A549 (cell line): Measurements from ENCODE around the gene CAMKK2. TPM values are rescaled to one million over a fixed set of nuclear protein-coding genes. Genes with fewer than 3 reads are reported as not detected.
"Not testable (repeated sequence)": the region's sequence is repeated elsewhere in the genome, so short reads cannot be mapped to it uniquely, and the experiment has no call there.

Experiments
- ATAC-seq, 2 experiments: fragments of 200-7000 bp in 1 of 2; fragments of >200 bp in 1 of 2; cut with Nextera tagmentation in 1 of 2; cut with Tn5 transposase in 1 of 2; 3 replicates each; pipeline versions ENCODE4 v1.8.0 to v1.9.1; 2018 to 2020; ENCODE audit warnings: mild to moderate bottlenecking in 1 of 2, moderate library complexity in 1 of 2
- CTCF ChIA-PET: fragments of 300-600 bp; sonication (Branson Sonifier 250); formaldehyde crosslinking; extraction: SDS; loops from one replicate; lab custom pipeline; 2021; ENCODE audit warnings: antibody characterized with exemption, inconsistent platforms; lab: Yijun Ruan, JAX
- POLR2A ChIA-PET: fragments of 350-600 bp; formaldehyde crosslinking; extraction: SDS; loops from one replicate; lab custom pipeline; 2021; ENCODE audit warnings: antibody characterized with exemption, inconsistent platforms; lab: Yijun Ruan, JAX
- DNase-seq, 2 experiments: peaks; one replicate each; pipeline versions ENCODE4 v3.0.0 to v3.0.0-alpha.2; 2011 to 2016; ENCODE audit warnings: low read depth in 1 of 2, low spot score in 1 of 2
- FAIRE-seq: peaks from 2 replicates; lab custom pipeline; 2011; peaks lifted over from hg19 to GRCh38; lab: Jason Lieb, UNC
- H3K27ac ChIP-seq, 2 experiments: fragments of >200 bp; sonication (Bioruptor Twin); formaldehyde crosslinking; 3 replicates each; pipeline ENCODE4 v1.5.1; 2016 to 2017
- H3K4me1 ChIP-seq: fragments of >200 bp; sonication (Bioruptor Twin); formaldehyde crosslinking; 3 replicates; pipeline ENCODE4 v1.6.1; 2016
- H3K4me2 ChIP-seq: fragments of >200 bp; sonication (Bioruptor Twin); formaldehyde crosslinking; 3 replicates; pipeline ENCODE4 v1.6.1; 2016
- H3K4me3 ChIP-seq: fragments of >200 bp; sonication (Bioruptor Twin); formaldehyde crosslinking; 3 replicates; pipeline ENCODE4 v1.5.1; 2016
- H3K9me3 ChIP-seq: fragments of >200 bp; sonication (Bioruptor Twin); formaldehyde crosslinking; 3 replicates; pipeline ENCODE4 v1.6.1; 2016
- CBX2 ChIP-seq: fragments of 200-600 bp; sonication (generic); IDR thresholded peaks from 2 replicates; pipeline ENCODE4 v1.6.1; 2016; ENCODE audit warnings: low read depth, mild to moderate bottlenecking, borderline replicate concordance
- CEBPB ChIP-seq, 2 experiments: fragments of >200 bp in 1 of 2; sonication (Bioruptor Twin) in 1 of 2; formaldehyde crosslinking in 1 of 2; IDR thresholded peaks; 2 replicates each; pipeline ENCODE4 v1.6.1; 2012 to 2016
- CTCF ChIP-seq: fragments of >200 bp; sonication (Bioruptor Twin); formaldehyde crosslinking; IDR thresholded peaks from 3 replicates; pipeline ENCODE4 v1.5.1; 2016
- E2F6 ChIP-seq: IDR thresholded peaks from 2 replicates; pipeline ENCODE4 v1.6.1; 2012; ENCODE audit warnings: low read depth, borderline replicate concordance
- ESRRA ChIP-seq: fragments of 150-350 bp; IDR thresholded peaks from 2 replicates; pipeline ENCODE4 v1.6.1; 2014; ENCODE audit warnings: mild to moderate bottlenecking, low read length, borderline replicate concordance
- FOSB ChIP-seq: fragments of 250-450 bp; sonication (Bioruptor Pico); IDR thresholded peaks from 2 replicates; pipeline ENCODE4 v1.5.0; 2020; ENCODE audit warnings: mild to moderate bottlenecking, moderate library complexity
- GATA3 ChIP-seq: IDR thresholded peaks from 2 replicates; pipeline ENCODE4 v1.6.1; 2012; ENCODE audit warnings: borderline replicate concordance
- HES2 ChIP-seq: fragments of >200 bp; sonication (Bioruptor Twin); formaldehyde crosslinking; IDR thresholded peaks from 2 replicates; pipeline ENCODE4 v1.6.1; 2016
- HEYL ChIP-seq: fragments of 250-450 bp; sonication (Bioruptor Pico); IDR thresholded peaks from 2 replicates; pipeline ENCODE4 v1.8.0; 2021; ENCODE audit warnings: mild to moderate bottlenecking, moderate library complexity
- MAFK ChIP-seq: fragments of 450-650 bp; IDR thresholded peaks from 2 replicates; pipeline ENCODE4 v1.6.1; 2014; ENCODE audit not compliant: partially characterized antibody
- MYC ChIP-seq: IDR thresholded peaks from 2 replicates; pipeline ENCODE4 v1.6.1; 2012; ENCODE audit warnings: mild to moderate bottlenecking, inconsistent platforms, low read length, improper control_type of control experiment, borderline replicate concordance
- NR3C1 ChIP-seq: fragments of >200 bp; sonication (Bioruptor Twin); formaldehyde crosslinking; IDR thresholded peaks from 3 replicates; pipeline ENCODE4 v1.6.1; 2017
- PHF8 ChIP-seq: fragments of 200-600 bp; sonication (generic); IDR thresholded peaks from 2 replicates; pipeline ENCODE4 v1.6.1; 2016; ENCODE audit warnings: low read depth, mild to moderate bottlenecking, antibody characterized with exemption, moderate library complexity, borderline replicate concordance
- RAD21 ChIP-seq, 2 experiments: fragments of >200 bp in 1 of 2; sonication (Bioruptor Twin) in 1 of 2; formaldehyde crosslinking in 1 of 2; IDR thresholded peaks in 1 of 2; conservative IDR thresholded peaks in 1 of 2; 2 replicates in 1 of 2; 3 replicates in 1 of 2; pipeline ENCODE4 v1.6.1; 2012 to 2018; ENCODE audit warnings: inconsistent platforms in 1 of 2
- REST ChIP-seq: fragments of 200-600 bp; sonication (generic); IDR thresholded peaks from 2 replicates; pipeline ENCODE4 v1.6.1; 2016; ENCODE audit warnings: antibody characterized with exemption, mild to moderate bottlenecking, moderate library complexity
- TFCP2L1 ChIP-seq: fragments of 250-450 bp; sonication (Bioruptor Pico); IDR thresholded peaks from 2 replicates; pipeline ENCODE4 v1.5.0; 2021; ENCODE audit warnings: mild to moderate bottlenecking
- ZC3H11A ChIP-seq: fragments of 450-650 bp; IDR thresholded peaks from 2 replicates; pipeline ENCODE4 v1.6.1; 2014; ENCODE audit warnings: antibody characterized with exemption, mild to moderate bottlenecking
- ZFP36 ChIP-seq: fragments of 450-650 bp; IDR thresholded peaks from 2 replicates; pipeline ENCODE4 v1.6.1; 2014; ENCODE audit warnings: borderline replicate concordance; ENCODE audit not compliant: partially characterized antibody
- ZNF302 ChIP-seq: fragments of 250-450 bp; sonication (Bioruptor Pico); IDR thresholded peaks from 2 replicates; pipeline ENCODE4 v1.9.0; 2021; ENCODE audit warnings: inconsistent platforms, mild to moderate bottlenecking, moderate library complexity
- ZSCAN20 ChIP-seq: fragments of 250-450 bp; sonication (Bioruptor Pico); IDR thresholded peaks from 2 replicates; pipeline ENCODE4 v1.8.0; 2022; ENCODE audit warnings: mild to moderate bottlenecking, moderate library complexity
- WGBS: methylation state at CpG from one replicate; pipeline ENCODE4 v1.1.6; 2017; ENCODE audit errors: missing lambda C conversion rate; 5-methylcytosine and 5-hydroxymethylcytosine counted together
- polyA plus RNA-seq, 4 experiments: library from polyadenylated mRNA; depleted of rRNA in 3 of 4; stranded (reverse); fragments of >200 nt; fragmentation: RNase III in 1 of 4; extraction: RNeasy Plus Mini Kit Qiagen cat#74134 plus additional on column Dnase treatment in 1 of 4; gene quantifications; 2 replicates in 3 of 4; 3 replicates in 1 of 4; pipeline ENCODE4 v1.2.3, GENCODE V29; 2011 to 2017

Gene CAMKK2
- polyA plus RNA-seq, 2 of the 4 experiments (the other 2 are of a cell fraction), result 15.3 to 24.8 TPM

GRCh38 chr12:121209624-121210572 lies 86.6 kb downstream of the CAMKK2 start, which contains the start of gene P2RX4 (continued):
- peak; percentile 99 for TF ChIP-seq PHF8
- no peak for TF ChIP-seq E2F6
- TF ChIP-seq HEYL (CRISPR knock-in tag), result no peak
- TF ChIP-seq ZSCAN20 (CRISPR knock-in tag), result no peak
- no peak for TF ChIP-seq ZFP36
- TF ChIP-seq ZC3H11A, result no peak
- no peak for TF ChIP-seq CBX2
- TF ChIP-seq MYC, result 0 out of 2 replicates have a peak, but pooled peaks have one; percentile 38

GRCh38 chr12:121209221-121209620 lies 87.3 kb downstream of the CAMKK2 start:
- WGBS, result 91% methylated on average over 15 of the region's 15 CpGs

GRCh38 chr12:121208571-121208970 lies 87.9 kb downstream of the CAMKK2 start:
- CTCF ChIA-PET, result interaction anchor here (1.0 to 1.3 kb wide), 3 partner anchors 22 to 147 kb away, joined by 3 to 4 read pairs (median 3); no protein-coding TSS in a partner anchor
- DNase-seq, FAIRE-seq, H3K9me3 ChIP-seq, H3K27ac ChIP-seq, POLR2A ChIA-PET, ATAC-seq, H3K4me1 ChIP-seq, H3K4me2 ChIP-seq, H3K4me3 ChIP-seq: not testable (repeated sequence)
- WGBS, result 94% methylated on average over 10 of the region's 10 CpGs

More at GRCh38 chr12:121209221-121209620, 87.3 kb downstream of the CAMKK2 start:
- peak overlapping the region; percentile 95 for H3K4me2 ChIP-seq
- CTCF ChIA-PET, result interaction anchor here (1.0 to 1.3 kb wide), 2 partner anchors 22 to 28 kb away, joined by 3 to 4 read pairs; no protein-coding TSS in a partner anchor
- no peak for ATAC-seq
- TF ChIP-seq ZNF302 (no peak), RAD21 (conservative IDR thresholded peaks at IDR 0.05 in 1 of 2, IDR thresholded peaks at IDR 0.05 in 1 of 2) (no peak), TFCP2L1 (CRISPR knock-in tag) (no peak), HES2 (no peak), ESRRA (no peak)
- TF ChIP-seq, all 56 proteins: peak for 0
- Histone ChIP-seq H3K9me3 (no peaks in the 10 kb centered on the region), H3K4me3 (peak overlapping the region; percentile 94), H3K4me1 (peaks cover 11% of the 10 kb centered on the region), H3K27ac (peak overlapping the region; percentile 96 to 99; a peak in 5 of 6 replicates)
- no peak for DNase-seq
- FAIRE-seq, result no peak
- POLR2A ChIA-PET, result interaction anchor here (0.6 kb wide), 1 partner anchor 31 kb away, joined by 3 read pairs; no protein-coding TSS in a partner anchor

- POLR2A ChIA-PET, result no interaction called here
- no peak for ATAC-seq
- no peak for FAIRE-seq
- Histone ChIP-seq H3K27ac (no peak overlapping the region), H3K4me2 (no peak overlapping the region), H3K4me1 (0 out of 3 replicates have a peak, but pooled peaks cover under 1% of the 10 kb centered on the region), H3K4me3 (no peak overlapping the region), H3K9me3 (no peaks in the 10 kb centered on the region)
- WGBS, result 79% methylated on average over 7 of the region's 7 CpGs
- DNase-seq, result no peak
- CTCF ChIA-PET, result no interaction called here
- TF ChIP-seq GATA3 (no peak), NR3C1 (no peak), CEBPB (IDR thresholded peaks at IDR 0.05) (no peak), MAFK (no peak), ZFP36 (no peak), ESRRA (no peak), E2F6 (no peak), REST (no peak), FOSB (CRISPR knock-in tag) (no peak), CTCF (no peak)
Observed at GRCh38 chr12:121205491-121205890, 91.0 kb downstream of the CAMKK2 start.
